GM18861 (cell line): ENCODE results near the gene FAM25G.
"Not testable (repeated sequence)": the region's sequence is repeated elsewhere in the genome, so short reads cannot be mapped to it uniquely, and the experiment has no call there.

ENCODE experiments used
- ATAC-seq: cut with Tn5 transposase; IDR thresholded peaks from one replicate; pipeline ENCODE4 v1.9.1; 2021; ENCODE audit not compliant: unreplicated experiment

FAM25G gene

GRCh38 chr10:47465216-47465917, 26.1 kb downstream of the FAM25G start:
- not testable (repeated sequence) for ATAC-seq

GRCh38 chr10:47462577-47463358, 28.7 kb downstream of the FAM25G start:
- not testable (repeated sequence) for ATAC-seq

GRCh38 chr10:47461261-47461687, 30.2 kb downstream of the FAM25G start:
- ATAC-seq: not testable (repeated sequence)

DNA sequence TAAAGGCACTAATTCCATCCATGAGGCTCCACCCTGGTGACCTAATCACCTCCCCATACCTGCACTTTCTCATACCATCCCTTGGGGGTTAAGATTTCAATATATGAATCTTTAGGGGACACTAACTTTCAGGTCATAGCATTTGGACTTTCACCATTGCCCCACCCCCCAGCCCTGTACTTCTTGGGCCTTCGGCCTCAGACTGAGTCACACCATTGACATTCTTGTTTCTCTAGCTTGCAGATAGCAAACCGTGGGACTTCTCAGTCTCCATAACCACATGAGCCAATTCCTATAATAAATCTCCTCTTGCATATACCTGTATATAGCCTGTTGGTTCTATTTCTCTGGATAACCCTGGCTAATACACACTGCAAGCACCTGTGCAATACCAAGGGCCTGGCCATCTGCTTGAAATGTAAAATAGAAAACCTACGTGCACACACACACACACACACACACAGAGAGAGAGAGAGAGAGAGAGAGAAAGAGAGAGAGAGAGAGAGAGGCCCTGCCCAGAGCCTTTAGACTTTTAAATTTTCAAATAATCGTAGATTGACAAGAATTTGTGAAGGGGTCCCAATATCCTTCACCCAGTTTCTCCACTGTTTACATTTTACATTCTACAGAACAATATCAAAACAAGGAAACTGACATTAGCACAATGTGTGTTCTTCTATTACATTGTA, 32.9 kb downstream of the FAM25G start:
- no peak for ATAC-seq

DNA sequence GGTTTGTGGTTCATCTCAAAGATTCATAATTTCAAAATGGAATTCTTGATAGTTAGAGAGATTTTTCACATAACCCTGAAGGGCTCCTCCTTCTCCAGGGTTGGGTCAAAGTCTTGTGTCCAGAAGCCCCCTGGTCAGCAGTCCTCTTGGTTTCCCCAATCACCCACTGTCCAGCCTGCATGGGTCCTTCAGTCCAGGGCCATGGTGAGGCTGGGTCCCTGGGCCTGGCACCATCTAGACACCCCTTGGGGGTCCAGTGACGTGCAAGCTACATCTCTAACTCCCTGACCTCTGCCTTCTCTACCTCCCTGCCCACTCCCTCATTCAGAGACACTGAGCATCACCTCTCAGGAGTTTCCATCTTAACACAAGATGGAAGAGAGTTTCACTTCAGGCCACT, 33.7 kb downstream of the FAM25G start:
- ATAC-seq: no peak

- no peak for ATAC-seq
Observed at GRCh38 chr10:47457528-47457820, 34.0 kb downstream of the FAM25G start.

DNA sequence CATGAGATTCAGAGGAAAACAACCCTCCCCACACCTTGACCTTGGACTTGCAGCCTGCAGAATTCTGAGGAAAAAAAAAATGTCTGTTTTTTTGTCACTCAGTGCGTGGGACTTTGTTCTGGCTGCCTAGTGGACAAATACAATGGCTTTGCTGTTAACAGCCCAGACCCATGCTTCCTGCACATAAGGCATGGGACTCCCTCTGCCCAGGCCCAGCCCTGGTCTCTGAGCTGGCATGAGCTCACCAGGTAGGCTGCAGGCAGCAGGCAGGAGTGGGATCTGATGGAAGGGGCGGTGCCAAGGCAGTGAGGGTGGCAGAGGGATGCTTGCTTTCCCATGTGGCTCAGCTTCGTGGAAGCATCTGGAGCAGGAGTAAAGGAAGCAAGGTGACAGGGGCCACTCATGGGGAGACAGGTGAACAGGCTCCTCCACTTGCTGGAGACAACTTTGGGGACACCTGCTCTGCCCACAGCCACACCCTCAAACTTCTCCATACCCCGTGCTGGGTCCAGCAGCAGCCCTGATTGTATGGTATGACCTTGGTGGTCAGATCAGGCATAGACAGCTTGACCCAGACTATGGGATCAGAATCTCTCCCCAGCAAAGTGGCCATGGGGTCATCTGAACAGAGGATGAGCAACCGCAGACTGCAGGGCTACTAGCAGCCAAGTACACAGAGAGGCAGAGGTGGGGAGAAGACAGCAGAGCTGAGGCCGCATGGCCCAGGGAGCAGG, 34.5 kb downstream of the FAM25G start:
- ATAC-seq: no peak

- ATAC-seq: no peak
Observed at GRCh38 chr10:47456079-47456785, 35.3 kb downstream of the FAM25G start.

- ATAC-seq: not testable (repeated sequence)
Observed at GRCh38 chr10:47455350-47456078, 36.0 kb downstream of the FAM25G start.

DNA sequence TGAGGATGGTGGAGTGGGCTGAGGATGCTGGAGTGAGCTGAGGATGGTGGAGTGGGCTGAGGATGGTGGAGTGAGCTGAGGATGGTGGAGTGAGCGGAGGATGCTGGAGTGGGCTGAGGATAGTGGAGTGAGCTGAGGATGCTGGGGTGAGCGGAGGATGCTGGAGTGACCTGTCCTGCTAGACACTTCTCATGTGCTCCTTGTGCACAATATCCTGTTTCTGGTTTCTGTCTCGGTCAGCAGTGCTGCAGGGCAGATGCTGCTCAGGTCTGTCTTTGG, 36.8 kb downstream of the FAM25G start:
- ATAC-seq: no peak

DNA sequence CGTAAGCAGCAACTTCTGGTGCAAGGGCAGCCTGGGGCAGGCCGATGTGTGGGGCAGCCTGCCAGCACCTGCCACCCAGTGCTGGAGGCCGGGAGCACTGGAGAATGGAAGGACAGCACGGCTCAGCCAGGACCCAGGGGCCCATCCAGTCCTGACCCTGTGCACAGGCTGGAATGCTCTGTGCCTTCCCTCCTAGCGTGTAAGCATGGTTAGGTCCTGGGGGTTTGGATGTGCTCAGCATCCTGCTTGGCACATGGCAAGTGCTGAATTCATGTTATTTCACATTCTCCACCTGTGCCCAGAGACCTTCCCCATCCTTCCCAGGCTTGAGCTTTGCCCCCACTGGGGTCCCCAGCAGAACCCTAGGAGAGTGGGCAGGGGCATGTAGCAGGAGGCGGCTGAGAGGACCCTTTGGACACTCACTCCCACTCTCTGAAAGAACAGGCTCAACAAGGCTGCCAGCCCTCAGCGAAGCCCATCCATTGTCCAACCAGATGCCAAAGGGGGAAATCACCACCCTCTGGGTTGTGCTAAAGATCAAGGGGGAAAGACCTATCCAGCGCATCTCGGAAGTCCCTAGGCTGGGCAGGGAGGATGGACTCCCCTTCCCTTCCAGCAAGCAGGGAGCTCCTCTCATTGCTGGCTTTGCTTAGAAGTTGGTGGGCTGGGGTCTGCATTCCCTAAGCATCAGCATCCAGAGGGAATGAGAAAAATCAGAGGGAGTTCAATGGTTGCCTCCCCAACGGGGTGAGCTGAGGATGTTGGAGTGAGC, 37.3 kb downstream of the FAM25G start:
- ATAC-seq: no peak

GRCh38 chr10:47453141-47454007, 38.1 kb downstream of the FAM25G start:
- ATAC-seq: no peak

GRCh38 chr10:47452495-47453140, 38.9 kb downstream of the FAM25G start:
- ATAC-seq: no peak

DNA sequence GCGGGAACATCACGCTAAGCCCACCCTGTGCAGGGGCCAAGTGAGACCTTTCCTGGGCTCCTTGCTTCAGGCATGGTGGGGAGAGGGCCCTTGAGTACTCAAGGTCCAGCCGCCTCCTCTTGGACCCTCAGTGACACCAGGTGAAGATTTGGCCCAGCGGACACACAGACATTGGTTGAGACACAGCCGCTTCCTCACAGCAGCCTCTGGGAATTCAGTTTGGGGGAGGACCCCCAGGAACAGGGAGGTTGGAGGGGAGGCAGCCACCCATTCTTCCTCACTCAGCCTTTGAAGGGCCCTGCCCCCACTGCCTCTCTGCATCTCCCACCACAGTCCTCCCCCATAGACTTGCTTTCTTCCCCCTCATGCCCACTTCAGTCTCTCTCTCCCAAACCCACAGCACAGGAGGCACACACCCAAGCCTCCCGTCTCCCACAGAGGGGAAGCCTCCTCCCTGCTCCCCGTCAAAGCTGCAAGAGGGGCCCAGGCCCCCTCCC, 39.5 kb downstream of the FAM25G start:
- no peak for ATAC-seq

DNA sequence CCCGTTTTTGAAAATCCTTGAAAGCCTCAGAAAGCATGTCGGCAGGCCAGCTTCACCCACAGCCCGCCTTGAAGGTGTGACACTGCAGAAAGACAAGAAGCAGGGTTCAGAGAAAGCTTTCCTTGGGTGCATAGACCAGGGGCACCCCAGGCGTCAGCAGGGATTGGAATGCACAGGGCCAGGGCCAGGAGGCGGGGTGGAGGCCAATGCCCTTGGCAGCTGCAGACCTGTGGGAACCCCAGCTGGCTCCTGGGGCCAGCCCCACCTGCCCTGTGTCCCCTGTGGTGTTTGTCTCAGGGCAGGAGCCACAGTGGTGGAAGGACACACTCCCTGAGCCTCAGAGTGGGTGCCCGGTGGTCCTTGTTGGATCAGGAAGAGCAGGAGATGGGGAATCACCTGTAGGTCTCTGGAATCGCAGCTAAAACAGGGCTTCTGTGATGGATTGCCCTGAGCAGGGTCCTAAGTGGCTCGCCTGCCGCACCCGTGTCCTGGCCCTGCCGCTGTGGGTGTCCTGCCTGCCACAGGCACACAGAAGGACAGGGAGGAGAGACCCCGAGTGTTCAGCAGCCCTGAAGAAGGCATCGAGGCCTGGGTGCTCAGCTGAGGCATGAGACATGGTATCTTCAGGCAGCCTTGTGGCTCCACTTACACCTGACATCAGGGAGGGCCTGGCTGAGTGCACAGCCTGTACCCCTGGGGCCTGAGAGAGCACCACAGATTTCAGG, 40.1 kb downstream of the FAM25G start:
- no peak for ATAC-seq

GRCh38 chr10:47450442-47450841, 41.1 kb downstream of the FAM25G start:
- ATAC-seq: no peak

- ATAC-seq: no peak
Observed at GRCh38 chr10:47449979-47450378, 41.5 kb downstream of the FAM25G start.
